Epithelial cell of prostate (primary cell): ENCODE results near the gene NRP2.

ENCODE experiments used
- DNase-seq: peaks from one replicate; pipeline ENCODE4 v3.0.0-alpha.2; 2011; ENCODE audit warnings: low read depth, low spot score
- H3K27ac ChIP-seq: fragments of 450-650 bp; 2 replicates; pipeline ENCODE4 v1.5.1; 2017; ENCODE audit warnings: mild to moderate bottlenecking

NRP2 gene

GRCh38 chr2:205705511-205706349 is 23.4 kb downstream of the NRP2 start:
- no peak for DNase-seq
- H3K27ac ChIP-seq = peak overlapping the region; percentile 76

- H3K27ac ChIP-seq = peak overlapping the region; percentile 76
- no peak for DNase-seq
Measured at GRCh38 chr2:205706769-205707381, 24.6 kb downstream of the NRP2 start.

- H3K27ac ChIP-seq = no peak overlapping the region
- DNase-seq = no peak
Measured at GRCh38 chr2:205708231-205708631, 25.9 kb downstream of the NRP2 start.

GRCh38 chr2:205709319-205709718 is 27.0 kb downstream of the NRP2 start:
- no peak for DNase-seq

GRCh38 chr2:205712508-205712907 is 30.2 kb downstream of the NRP2 start:
- H3K27ac ChIP-seq = no peak overlapping the region
- no peak for DNase-seq

More at GRCh38 chr2:205709319-205709718, 27.0 kb downstream of the NRP2 start:
- H3K27ac ChIP-seq = no peak overlapping the region

GRCh38 chr2:205713086-205713485 is 30.8 kb downstream of the NRP2 start:
- no peak overlapping the region for H3K27ac ChIP-seq
- DNase-seq = no peak

- H3K27ac ChIP-seq = no peak overlapping the region
- no peak for DNase-seq
Measured at GRCh38 chr2:205714058-205714776, 31.9 kb downstream of the NRP2 start.

GRCh38 chr2:205714789-205715720 is 32.8 kb downstream of the NRP2 start:
- no peak for DNase-seq

GRCh38 chr2:205715831-205716525 is 33.7 kb downstream of the NRP2 start:
- no peak for DNase-seq
- H3K27ac ChIP-seq = no peak overlapping the region

More at GRCh38 chr2:205714789-205715720, 32.8 kb downstream of the NRP2 start:
- H3K27ac ChIP-seq = no peak overlapping the region

GRCh38 chr2:205717175-205717846 is 35.0 kb downstream of the NRP2 start:
- no peak overlapping the region for H3K27ac ChIP-seq
- no peak for DNase-seq

- DNase-seq = no peak
Measured at GRCh38 chr2:205717999-205718398, 35.7 kb downstream of the NRP2 start.

GRCh38 chr2:205719847-205720246 is 37.5 kb downstream of the NRP2 start:
- DNase-seq = no peak
- H3K27ac ChIP-seq = no peak overlapping the region

More at GRCh38 chr2:205717999-205718398, 35.7 kb downstream of the NRP2 start:
- H3K27ac ChIP-seq = no peak overlapping the region

GRCh38 chr2:205720451-205720902 is 38.2 kb downstream of the NRP2 start:
- DNase-seq = no peak
- no peak overlapping the region for H3K27ac ChIP-seq

GRCh38 chr2:205721057-205721449 is 38.8 kb downstream of the NRP2 start:
- no peak for DNase-seq
- no peak overlapping the region for H3K27ac ChIP-seq

GRCh38 chr2:205722283-205722918 is 40.1 kb downstream of the NRP2 start:
- no peak overlapping the region for H3K27ac ChIP-seq
- no peak for DNase-seq

GRCh38 chr2:205723179-205723578 is 40.9 kb downstream of the NRP2 start:
- no peak for DNase-seq
- H3K27ac ChIP-seq = no peak overlapping the region

- H3K27ac ChIP-seq = no peak overlapping the region
- DNase-seq = no peak
Measured at GRCh38 chr2:205725059-205725458, 42.8 kb downstream of the NRP2 start.

- no peak overlapping the region for H3K27ac ChIP-seq
- DNase-seq = no peak
Measured at GRCh38 chr2:205726506-205726905, 44.2 kb downstream of the NRP2 start.
